ENCODE measurements around the gene RBM28. TPM values are rescaled to one million over a fixed set of nuclear protein-coding genes. Genes with fewer than 3 reads are reported as not detected.

The RBM28 gene
- total and polyA plus RNA-seq, 8 donors: 21.5 to 63.2 (median 56.9) TPM

- TF ChIP-seq CTCF (IDR thresholded peaks at IDR 0.05): no peak
- intact Hi-C loops (cut with DNase I): no loop called here
- Histone ChIP-seq H3K27me3 (no peaks in the 10 kb centered on the region), H3K27ac (no peak overlapping the region), H3K4me3 (no peak overlapping the region), H3K36me3 (no peaks in the 10 kb centered on the region), H3K9me3 (no peaks in the 10 kb centered on the region), H3K4me1 (peaks cover 0 to 3% of the 10 kb centered on the region in 2 donors)
- ATAC-seq: peak; percentile 7
- no peak for DNase-seq
Measured at GRCh38 chr7:128260069-128260795, 83.5 kb downstream of the RBM28 start.

DNA sequence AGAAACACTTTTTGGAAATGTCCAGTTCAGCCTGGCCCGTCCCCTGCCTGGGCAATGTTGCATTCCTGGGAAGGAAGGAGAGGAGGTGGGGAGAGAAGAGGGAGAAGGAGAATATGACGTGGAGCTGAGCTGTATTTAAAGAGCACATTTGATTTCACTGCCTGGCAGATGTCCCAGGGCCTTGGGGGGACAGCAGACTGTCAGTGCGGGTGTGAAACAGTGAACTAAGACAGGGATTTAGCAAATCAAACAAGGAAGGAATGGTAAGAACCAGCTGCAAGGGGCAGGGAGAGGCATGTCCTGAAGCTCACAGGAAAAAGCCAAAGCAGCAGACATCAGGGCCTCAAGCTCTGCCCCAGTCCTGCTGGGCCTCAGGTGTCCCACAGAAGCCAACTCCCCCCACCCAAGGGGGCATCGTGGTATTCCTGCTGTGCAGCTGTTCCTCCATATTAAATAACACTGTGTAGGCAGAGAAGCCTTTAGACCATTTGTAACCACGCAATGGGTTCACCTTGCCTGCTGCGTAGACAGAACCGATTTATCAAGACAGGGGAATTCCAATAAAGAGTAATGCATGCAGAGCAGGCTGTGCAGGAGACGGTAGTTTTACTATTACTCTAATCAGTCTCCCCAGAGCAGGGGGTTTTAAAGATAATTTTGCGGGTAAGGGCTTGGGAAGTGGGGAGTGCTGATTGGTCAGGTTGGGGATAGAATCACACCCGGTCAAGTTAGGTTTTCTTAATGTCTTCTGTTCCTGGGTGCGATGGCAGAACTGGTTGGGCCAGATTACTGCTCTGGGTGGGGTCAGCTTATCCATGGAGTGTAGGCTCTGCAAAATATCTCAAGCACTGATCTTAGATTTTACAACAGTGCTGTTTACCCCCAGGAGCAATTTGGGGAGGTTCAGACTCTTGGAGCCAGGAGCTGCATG lies 84.3 kb downstream of the RBM28 start:
- H3K36me3 ChIP-seq: no peaks in the 10 kb centered on the region
- peak; percentile 88 for ATAC-seq
- DNase-seq: peak in 2 of 4 donors; percentile 28 to 54
- intact Hi-C loops (cut with DNase I): no loop called here
- H3K9me3 ChIP-seq: no peaks in the 10 kb centered on the region
- no peaks in the 10 kb centered on the region for H3K27me3 ChIP-seq
- H3K4me3 ChIP-seq: no peak overlapping the region
- H3K4me1 ChIP-seq: peaks cover 0 to 3% of the 10 kb centered on the region in 2 donors
- no peak for TF ChIP-seq CTCF (IDR thresholded peaks at IDR 0.05)
- peak overlapping the region in 1 of 2 donors; percentile 10 for H3K27ac ChIP-seq

DNA sequence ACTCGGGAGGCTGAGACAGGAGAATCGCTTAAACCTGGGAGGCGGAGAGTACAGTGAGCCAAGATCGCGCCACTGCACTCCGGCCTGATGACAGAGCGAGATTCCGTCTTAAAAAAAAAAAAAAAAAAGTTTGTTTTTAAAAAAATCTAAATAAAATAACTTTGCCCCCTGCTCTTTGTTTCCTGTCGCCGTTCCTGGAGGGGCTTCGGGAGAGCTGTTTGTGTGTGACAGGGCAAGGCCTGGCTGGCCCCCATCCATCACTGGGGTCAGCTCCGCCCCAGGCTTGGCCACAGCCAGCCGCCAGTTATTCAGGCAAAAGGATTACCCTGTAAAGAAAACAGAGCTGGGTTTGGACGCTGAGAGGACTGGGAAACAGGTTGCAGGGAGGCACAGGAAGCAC lies 86.2 kb downstream of the RBM28 start:
- intact Hi-C loops (cut with DNase I): no loop called here
- Histone ChIP-seq H3K4me3 (no peak overlapping the region), H3K27ac (no peak overlapping the region), H3K9me3 (no peaks in the 10 kb centered on the region), H3K27me3 (no peaks in the 10 kb centered on the region), H3K36me3 (no peaks in the 10 kb centered on the region), H3K4me1 (peaks cover 0 to 3% of the 10 kb centered on the region in 2 donors)
- DNase-seq (no peak), ATAC-seq (no peak)
- TF ChIP-seq CTCF (IDR thresholded peaks at IDR 0.05): no peak

DNA sequence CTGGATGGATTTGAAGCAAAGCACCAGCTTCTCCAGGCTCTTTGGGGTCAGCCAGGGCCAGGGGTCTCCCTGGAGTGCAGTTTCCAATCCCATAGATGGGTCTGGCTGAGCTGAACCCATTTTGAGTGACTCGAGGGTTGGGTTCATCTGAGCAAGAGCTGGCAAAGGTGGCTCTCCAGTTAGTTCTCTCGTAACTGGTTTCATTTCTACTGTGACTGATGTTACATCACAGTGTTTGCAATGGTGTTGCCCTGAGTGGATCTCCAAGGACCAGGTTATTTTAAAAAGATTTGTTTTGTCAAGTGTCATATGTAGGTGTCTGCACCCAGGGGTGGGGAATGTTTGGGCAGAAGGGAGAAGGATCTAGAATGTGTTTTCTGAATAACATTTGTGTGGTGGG lies 88.4 kb downstream of the RBM28 start:
- Histone ChIP-seq H3K27ac (no peak overlapping the region), H3K27me3 (no peaks in the 10 kb centered on the region), H3K9me3 (no peaks in the 10 kb centered on the region), H3K4me1 (peaks cover 0 to 3% of the 10 kb centered on the region in 2 donors), H3K4me3 (no peak overlapping the region), H3K36me3 (no peaks in the 10 kb centered on the region)
- DNase-seq (no peak), ATAC-seq (no peak)
- no peak for TF ChIP-seq CTCF (IDR thresholded peaks at IDR 0.05)
- intact Hi-C loops (cut with DNase I): no loop called here

DNA sequence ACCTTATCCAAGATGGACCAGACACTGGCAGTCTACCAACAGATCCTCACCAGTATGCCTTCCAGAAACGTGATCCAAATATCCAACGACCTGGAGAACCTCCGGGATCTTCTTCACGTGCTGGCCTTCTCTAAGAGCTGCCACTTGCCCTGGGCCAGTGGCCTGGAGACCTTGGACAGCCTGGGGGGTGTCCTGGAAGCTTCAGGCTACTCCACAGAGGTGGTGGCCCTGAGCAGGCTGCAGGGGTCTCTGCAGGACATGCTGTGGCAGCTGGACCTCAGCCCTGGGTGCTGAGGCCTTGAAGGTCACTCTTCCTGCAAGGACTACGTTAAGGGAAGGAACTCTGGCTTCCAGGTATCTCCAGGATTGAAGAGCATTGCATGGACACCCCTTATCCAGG lies 89.2 kb downstream of the RBM28 start:
- DNase-seq (no peak), ATAC-seq (no peak)
- Histone ChIP-seq H3K27ac (no peak overlapping the region), H3K27me3 (no peaks in the 10 kb centered on the region), H3K4me1 (peaks cover 0 to 2% of the 10 kb centered on the region in 2 donors), H3K4me3 (no peak overlapping the region), H3K9me3 (no peaks in the 10 kb centered on the region), H3K36me3 (no peaks in the 10 kb centered on the region)
- intact Hi-C loops (cut with DNase I): no loop called here
- no peak for TF ChIP-seq CTCF (IDR thresholded peaks at IDR 0.05)
